ENCODE data around the gene TOX2.

- TF ChIP-seq POLR2AphosphoS5 (IDR thresholded peaks at IDR 0.05) = no peak
- no peak for TF ChIP-seq POLR2A (IDR thresholded peaks at IDR 0.05)
These were observed 190.3 kb downstream of the TOX2 start for GRCh38 chr20:44104798-44105517.
